Measurements from ENCODE around the gene POLA2.

Gene POLA2

DNA sequence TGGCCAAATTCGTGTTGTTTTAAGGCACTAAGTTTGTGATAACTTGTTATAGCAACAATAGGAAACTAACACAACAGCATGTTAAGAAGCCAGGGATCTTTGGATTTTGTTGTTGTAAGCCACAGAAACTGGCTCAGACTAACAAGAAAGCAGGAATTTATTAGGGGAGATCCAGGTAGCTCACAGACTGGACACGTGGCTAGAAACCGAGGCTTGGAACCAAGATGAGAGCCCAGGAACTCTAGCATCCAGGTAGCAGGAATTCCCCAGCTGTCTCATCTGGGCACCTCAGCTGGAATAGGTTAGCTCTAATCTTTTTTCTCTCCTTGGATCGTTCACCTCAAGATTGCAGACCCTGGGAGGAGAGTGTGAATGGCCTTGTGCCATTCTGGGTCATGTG is 24.9 kb downstream of the POLA2 start:
- DNase-seq (ENCODE audit: low spot score): no peak

DNA sequence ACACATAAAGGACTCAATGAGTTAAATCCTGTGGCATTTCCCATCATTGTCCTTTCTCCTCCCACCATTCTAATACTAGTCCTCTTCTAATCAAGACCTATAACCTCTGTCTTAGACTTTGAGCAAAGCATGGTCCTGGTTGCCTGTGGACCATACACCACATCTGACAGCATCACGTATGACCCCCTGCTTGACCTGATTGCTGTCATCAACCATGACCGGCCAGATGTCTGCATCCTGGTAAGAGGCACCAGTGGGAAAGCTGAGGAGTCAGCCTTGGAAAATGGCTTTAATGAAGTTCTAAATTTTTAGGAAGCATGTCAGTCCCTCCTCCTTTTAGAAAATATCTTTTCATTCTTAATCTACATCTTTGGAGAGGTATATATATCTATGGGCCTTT is 25.8 kb downstream of the POLA2 start:
- DNase-seq (ENCODE audit: low spot score): no peak

DNA sequence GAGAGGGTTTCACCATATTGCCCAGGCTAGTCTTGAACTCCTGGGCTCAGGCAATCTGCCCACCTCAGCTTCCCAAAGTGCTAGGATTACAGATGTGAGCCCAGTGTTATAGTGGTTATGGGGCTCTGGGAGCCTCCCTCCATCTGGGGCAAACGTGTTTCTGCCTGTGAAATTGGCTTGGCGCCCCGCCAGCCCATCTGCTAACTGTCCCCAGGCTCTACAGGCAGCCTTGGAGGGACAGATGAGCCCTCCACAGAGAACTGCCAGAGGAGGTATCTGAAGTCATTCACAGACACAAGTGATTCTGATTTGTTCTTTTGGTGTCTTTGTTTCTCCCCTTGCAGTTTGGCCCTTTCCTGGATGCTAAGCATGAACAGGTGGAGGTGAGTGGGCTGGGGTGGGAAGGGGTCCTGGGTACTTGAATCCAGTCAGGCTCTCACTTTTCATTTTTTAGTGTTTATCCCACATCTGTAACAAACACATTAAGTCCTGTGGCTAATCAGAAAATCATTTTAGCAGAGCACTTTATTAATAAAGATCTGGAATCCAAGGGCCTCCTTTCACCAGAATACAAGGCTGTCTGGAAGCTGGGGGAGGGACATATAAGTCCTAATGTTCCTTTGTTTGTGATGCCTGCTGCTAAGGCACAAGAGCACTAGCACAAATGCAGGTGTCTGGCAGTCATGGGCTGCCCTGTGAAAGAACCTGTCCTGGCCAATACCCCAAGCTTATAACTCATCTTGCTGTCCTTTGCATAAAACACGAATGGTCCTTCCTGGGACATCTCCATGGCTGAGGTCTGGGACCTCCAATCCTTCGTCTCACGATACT is 27.2 kb downstream of the POLA2 start:
- DNase-seq (ENCODE audit: low spot score): no peak

DNA sequence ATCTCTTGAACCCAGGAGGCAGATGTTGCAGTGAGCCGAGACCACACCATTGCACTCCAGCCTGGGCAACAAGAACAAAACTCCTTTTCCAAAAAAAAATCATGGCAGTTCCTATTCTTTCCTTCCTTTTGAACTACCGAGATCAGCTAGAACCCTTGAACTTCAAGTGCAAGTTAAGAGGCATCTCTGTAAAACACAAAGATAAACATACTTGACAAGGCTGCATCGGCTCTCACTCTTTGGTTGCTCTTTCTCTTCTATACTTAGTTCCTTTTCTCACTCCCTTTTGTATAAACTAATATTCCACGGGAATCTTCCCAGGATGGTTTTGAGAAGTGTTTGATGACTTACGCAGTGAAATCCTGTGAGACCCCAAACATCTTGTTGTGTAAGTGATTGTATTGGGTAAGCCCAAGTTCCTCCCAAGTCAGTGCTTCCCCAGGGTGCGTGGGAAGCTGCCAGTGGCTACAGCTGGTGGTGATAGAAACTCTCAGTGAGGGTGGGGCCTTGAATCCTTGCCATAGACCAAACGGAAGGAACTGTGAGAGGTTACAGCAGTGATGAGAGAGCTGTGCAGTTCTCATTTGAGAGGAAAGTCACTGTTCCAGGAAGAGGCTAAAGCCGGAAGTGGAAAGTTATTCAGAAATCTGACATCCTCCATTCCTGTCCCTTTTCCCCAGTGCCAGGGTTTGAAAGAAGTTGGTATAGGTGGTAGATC is 28.8 kb downstream of the POLA2 start:
- DNase-seq (ENCODE audit: low spot score): peak; percentile 92

DNA sequence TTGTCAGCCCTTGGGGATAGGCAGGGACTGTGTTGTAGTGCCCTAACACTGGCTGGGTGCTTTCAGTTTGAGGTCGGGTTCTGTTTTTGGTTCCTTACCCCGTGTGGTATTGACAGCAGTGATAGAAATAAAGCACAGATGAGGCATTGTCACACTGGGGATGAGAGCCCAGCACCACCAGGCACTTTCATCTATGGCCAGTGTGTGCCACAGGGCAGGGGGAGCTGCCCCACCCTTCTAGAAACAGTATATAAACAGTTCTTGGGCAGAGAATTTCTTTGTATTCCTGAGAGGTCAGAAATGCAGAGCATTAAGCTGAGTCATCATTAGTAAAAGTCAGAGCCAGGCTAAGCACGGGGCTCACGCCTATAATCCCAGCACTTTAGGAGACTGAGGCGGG is 29.9 kb downstream of the POLA2 start:
- DNase-seq (ENCODE audit: low spot score): peak; percentile 43

DNA sequence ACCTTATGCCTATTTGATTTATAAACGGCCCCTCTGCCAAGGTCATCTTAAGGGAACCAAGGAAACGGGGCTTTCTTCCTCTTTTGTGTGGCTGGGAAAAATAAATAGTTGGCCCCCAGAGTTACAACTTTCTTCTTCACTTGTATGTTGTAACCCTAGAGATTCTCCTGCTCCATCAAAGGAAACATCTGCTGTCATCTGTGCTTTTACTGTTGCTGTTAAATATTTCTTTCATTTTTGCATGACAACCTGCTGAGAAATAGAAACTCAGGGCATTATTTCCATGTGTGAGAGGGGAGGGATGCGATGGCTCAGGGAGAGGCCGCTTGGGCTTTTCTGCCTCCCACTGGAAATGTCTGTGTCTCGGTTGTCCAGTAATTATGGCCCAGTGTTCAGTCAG is 31.1 kb downstream of the POLA2 start:
- DNase-seq (ENCODE audit: low spot score): no peak

DNA sequence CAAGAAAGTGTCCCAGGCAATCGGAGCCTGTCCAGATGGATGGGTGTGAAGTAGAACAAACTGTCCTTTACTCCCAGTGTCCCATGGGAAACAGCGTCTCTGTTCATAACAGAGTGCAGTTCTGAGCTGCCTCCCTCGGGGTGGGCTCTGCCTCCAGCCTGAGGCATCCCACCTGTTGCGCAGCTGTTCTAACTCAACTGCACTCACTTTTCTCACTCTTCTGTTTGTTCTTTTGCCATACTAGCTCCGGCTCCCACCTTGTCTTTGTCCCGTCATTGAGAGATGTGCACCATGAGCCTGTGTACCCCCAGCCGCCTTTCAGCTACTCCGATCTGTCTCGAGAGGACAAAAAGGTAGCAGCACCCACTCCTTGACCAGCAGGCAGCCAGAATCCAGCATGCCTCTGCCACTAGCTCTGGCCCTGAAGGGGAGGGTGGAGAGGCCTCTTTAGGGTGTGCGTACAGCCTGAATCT is 32.2 kb downstream of the POLA2 start:
- no peak for DNase-seq (ENCODE audit: low spot score)

DNA sequence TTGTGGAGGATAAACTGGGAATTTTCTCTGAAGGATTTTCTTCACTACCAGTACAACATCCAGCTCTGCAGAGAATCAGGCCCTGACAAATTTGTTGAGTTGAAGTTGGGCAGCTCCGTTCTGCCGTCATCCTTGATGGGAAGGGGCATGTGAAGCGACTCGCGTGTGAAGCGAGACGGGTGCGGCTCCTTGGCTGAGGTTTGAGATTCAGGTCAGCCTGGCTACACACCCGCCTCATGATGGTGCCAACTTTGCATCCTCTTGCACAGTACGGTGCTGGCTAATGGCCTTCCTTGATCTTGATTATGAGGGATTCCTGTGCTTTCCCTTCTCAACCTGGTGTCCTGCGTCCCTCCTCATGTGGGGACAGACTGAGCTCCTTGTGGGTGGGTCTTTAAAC is 33.2 kb downstream of the POLA2 start:
- DNase-seq (ENCODE audit: low spot score): no peak

DNA sequence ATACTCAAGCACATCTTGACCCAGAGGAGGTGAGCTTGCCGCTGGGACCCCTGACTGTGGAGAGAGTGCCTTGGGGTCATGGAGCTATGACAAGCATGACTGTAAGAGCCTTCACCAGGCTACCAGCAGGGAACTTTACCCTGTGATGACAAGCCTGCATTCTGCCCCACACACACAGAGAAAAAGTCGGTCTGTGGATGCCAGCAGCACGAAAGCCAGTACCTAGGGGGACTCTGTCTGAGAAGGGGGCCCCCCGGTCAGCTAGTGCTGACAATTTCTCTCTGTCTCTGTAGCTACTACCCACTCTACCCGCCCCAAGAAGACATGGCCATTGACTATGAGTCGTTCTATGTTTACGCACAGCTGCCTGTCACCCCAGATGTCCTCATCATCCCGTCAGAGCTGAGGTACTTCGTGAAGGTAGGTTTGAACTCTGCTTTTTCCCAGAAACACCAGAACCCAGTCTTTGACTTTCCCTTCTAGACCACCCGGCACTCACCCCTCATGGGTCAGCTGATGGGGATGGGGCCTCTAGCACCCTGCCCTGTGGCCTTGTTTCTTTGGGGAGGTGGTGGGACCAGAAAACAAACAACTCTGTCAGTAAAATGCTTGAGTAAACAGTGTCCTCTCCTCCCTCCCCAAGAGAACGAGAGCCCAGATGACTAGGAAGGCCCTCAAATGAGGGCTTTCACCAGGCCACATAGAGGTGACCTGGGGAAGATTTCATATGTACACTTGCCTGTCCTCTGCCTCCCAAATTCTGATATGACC is 34.0 kb downstream of the POLA2 start:
- DNase-seq (ENCODE audit: low spot score): no peak

DNA sequence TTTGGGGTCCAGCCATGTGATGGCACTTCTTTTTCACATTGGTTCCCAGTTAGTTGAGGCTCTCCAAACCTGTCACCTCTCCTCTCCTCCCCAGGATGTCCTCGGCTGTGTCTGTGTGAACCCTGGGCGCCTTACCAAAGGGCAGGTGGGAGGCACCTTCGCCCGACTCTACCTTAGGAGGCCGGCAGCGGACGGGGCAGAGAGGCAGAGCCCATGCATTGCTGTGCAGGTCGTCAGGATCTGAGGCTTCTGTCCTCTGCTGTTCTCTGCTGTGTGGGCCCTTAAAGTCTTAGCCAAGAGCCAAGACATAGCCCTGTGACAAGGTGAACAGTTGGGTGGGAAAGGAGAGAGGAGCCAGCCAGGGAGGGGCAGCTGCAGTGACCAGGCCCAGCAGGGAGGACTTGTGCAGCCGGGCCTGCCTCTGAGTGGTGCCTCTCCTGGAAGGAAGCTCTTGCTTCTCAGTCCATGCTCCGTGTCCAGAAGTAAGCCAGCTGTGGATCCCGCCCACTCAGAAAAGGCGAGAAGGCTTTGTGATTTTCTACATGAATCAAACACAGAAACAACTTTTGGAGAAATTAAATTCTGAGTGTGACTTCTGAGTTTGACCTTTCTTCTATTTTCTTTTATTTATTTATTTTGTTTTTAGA is 35.4 kb downstream of the POLA2 start:
- DNase-seq (ENCODE audit: low spot score): no peak

DNA sequence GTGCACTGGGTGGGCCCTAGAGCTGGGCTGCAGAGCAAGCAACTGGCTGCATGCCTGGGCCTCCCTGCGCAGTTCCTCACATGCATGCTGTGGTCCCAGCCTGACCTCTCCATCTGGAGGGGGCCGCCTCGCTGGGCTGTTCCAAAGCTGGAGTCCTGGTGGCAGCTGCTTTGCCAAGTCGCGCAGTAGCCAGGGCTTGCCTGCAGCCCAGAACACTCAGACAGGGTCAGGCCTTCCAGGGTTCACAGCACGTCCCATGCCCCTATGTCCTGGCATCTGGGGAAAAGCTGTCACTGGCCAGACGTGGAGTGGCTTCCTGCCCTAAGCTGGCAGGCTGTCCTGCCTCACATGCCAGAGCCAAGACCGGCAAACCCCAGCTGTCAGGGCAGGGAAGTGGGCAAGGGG is 36.4 kb downstream of the POLA2 start:
- DNase-seq (ENCODE audit: low spot score): no peak

DNA sequence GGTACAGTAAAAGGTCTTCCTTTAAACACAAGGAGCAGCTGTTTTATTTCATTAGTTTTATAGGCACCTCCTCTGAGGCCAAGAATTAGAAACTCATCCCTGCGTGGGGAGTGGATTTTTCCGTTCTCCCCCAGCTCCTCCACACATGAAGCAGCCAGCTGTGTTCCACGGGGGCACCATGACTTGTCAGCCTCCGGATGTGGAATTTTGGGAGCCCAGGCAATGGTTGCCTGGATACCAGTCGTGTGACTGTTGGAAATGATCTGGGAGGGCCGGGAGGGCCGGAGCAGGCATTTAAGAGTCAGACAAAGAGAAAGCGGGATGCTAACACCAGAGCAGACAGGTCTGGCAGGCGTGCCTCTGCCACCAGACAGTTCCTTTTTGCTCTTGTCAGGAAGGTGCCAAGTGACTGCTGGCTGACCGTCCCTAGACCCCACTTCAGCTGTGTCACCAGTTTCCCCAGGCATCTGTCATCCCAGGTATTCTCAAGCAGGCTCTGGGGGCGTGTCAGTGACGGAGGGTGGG is 37.0 kb downstream of the POLA2 start:
- peak; percentile 80 for DNase-seq (ENCODE audit: low spot score)

DNA sequence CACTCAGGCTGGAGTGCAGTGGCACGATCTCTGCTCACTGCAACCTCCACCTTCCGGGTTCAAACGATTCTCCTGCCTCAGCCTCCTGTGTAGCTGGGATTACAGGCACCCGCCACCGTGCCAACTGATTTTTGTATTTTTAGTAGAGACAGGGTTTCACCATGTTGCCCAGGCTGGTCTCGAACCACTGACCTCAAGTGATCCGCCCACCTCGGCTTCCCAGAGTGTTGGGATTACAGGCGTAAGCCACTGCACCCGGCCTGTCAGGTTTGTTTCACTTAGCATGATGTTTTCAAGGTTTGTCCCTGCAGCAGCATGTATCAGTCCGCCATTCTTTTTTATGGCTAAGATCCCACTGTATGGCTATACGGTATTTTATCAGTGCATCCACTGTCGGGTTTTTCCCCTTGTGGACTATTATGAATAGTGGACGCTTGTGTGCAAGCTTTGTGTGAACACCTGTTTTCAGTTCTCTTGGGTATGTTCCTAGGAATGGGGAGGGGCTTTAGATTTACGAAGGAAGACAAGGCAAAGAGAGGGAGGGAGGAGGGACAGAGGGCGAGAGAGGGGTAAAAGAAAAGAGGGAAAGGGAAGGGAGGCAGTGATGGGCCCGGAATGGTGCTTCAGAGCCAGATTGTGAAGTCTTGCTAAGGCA is 39.0 kb downstream of the POLA2 start:
- DNase-seq (ENCODE audit: low spot score): no peak

DNA sequence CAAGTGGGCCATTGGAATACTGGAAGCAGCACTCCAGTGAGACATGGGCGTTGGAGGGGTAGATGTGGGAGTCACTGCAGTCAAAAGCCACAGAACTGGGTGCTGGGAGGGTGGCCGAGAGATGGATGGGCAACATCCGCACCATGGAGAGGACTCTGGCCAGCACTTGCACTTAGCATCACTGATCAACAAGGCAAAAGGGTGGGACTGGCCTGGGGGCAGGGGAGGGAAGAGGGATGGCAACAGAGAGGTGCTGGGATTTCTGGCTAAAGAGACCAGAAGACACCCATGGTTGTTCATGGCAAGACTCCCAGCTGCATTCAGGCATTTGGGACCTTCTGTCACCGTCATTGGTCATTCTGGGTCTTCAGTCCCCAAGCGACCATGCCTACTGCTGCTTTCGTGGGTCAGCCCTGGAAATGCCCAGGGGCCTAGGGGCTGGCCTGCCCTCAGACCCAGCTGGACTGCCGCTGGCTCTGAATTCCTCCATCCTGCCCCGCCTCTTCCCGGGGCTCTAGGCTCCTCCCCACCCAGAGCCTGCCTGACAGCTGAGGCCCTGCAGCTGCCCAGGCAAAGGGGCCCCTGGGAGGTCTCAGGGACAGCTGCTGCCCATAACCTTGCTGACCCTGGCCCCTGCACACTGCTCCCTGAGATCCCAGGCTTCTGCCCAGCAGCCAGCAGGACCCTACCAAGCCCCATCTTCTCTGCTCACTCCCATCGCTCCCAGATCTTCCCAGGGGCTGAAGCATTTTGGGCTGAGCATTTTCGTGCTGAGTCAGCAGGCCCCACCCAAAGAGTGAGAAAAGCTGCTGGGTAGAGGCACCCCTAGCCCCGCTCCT is 39.9 kb downstream of the POLA2 start:
- DNase-seq (ENCODE audit: low spot score): no peak

DNA sequence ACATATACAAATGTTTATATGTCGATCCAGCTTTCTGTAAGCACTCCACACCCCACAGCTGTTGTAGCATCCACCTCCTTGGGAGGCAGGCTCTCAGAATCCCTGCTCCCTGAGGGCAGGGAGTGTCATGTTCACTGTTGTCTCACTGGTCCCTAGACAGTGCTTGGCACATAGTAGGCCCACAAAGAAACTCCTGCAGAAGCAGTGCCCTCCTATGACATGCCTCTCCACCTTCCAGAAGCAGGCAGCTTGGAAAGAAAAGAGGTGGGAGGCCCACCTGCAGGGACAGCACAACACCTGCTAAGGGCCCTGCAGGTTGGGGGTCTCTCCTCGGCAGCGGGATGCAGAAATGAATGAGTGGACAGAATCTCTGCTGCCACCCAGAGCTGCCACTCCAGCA is 41.8 kb downstream of the POLA2 start:
- no peak for DNase-seq (ENCODE audit: low spot score)

DNA sequence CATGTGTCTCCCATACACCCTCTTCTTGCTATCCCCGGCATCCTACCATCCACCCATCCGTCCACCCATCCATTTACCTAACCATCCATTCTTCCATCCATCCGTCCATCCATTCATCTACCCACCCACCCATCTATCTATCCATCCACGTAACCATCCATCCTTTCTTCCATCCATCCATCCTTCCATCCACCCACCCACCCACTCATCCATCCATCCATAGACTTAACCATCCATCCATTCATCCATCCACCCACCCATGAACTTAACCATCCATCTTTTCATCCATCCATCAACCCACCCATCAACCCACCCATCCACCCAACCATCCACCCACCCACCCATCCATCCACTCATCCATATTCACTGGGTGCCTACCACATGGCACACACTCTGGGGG is 42.3 kb downstream of the POLA2 start:
- DNase-seq (ENCODE audit: low spot score): no peak

DNA sequence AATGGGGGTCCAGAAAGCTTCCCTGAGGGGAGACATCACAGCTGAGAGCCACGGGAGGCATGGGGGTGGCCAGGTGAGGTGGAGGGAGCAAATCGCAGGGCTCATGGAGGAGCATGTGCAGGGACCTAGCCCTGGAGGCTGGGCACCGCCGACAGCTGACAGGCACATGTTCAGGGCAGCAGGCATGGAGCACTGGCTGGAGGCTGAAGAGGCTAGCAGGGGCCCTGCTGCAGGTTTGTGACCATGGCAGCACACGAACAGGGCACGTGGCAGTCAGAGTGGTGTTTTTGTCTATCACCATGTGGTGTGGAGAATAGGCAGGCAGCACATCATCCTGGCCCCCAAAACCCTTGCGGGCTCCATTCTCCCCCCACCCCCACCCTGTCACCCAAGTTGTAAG is 42.9 kb downstream of the POLA2 start:
- no peak for DNase-seq (ENCODE audit: low spot score)

DNA sequence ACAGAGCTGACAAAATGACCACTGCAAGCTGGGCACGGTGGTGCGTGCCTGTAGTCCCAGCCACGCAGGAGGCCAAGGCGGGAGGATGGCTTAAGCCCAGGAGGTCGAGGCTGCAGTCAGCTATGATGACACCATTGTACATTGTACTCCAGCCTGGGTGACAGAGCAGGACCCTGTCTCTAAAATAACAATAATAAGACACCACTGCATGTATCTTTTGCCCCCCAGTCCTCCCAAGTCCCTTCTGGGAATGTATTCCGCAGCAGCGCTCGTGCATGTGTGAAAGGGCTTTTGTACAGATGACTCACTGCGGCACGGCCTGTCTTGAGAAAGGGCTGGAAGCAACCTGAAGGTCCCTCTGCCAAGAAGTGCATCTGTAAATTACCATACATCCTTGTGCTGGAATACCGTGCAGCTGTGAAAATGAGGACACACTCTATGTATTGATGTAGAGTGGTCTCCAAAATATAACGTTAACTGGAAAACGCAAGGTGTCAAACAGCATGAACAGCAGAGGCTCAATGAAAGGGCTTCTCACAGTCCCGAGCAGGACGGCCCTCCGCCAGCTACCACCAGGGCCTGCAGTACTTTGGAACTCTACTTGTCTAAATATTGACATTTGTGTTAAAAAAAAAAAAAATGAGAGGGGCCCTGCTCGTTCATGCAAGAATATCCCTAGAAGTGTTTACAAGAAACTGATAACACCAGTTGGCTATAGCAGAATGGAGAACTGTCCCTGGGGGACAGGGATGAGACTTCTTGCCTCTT is 43.9 kb downstream of the POLA2 start:
- DNase-seq (ENCODE audit: low spot score): no peak

DNA sequence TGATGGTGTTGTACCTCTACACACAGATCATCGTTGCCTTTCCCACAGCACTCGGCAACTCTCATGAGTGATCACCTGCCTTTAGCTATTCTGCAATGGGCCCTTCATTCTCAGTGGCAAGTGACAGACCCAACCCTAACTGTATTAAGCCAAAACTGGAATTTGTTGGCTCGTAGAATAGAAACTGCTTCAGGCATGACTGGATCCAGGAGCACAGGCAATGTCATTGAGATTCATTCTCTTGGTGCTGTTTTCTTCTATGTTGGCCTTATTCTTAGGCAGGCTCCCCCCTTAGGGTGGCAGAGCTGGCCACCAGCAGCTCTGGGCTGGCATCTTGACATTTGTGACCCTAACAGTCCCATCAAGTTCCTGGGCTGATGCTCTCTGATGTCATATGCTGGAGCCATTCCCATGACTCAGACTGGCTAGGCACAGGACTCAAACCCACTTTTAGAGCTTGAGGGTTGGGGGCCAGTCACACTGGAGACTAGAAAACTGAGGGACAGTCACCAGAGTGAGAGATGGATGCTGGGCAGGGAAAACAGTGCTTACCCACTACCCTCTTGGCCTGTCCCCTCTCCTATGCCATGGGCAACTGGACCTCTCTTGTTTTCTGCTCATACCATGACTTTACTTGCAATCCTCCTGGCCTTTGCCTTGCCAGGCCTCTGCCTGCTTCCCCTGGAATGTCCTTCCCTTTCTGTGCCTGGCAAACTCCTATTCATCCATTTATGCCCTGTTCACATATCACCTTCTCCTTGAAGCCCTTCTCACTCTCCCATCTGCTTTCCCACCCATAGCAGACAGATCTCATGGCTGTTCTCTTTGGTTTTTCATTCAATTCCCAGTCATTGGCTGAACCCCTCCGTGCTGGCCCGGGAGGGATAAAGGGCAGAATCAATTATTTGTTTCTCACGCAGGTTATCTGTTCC is 45.8 kb downstream of the POLA2 start:
- DNase-seq (ENCODE audit: low spot score): no peak
